ENCODE data around the gene COA3.
A peak's percentile ranks its signal among the peaks of the same experiment; 100 is the strongest.

- no peak for TF ChIP-seq RFX5 (IDR thresholded peaks at IDR 0.05; ENCODE audit: low read length)
- peak; percentile 14; the same call in 1 of the 2 replicates for TF ChIP-seq CTCF (IDR thresholded peaks at IDR 0.05)
- peak; percentile 70 for TF ChIP-seq TAF1 (IDR thresholded peaks at IDR 0.05; ENCODE audit: borderline replicate concordance, low read depth, low read length)
- TF ChIP-seq POLR2AphosphoS5 (IDR thresholded peaks at IDR 0.05; ENCODE audit: low read depth, low read length): peak; percentile 94
- peak; percentile 60; the same call in 1 of the 2 replicates for TF ChIP-seq SIN3A (IDR thresholded peaks at IDR 0.05; ENCODE audit: borderline replicate concordance, low read depth, low read length)
- no peak for TF ChIP-seq SMC3 (IDR thresholded peaks at IDR 0.05; ENCODE audit: low read depth, low read length)
- TF ChIP-seq NRF1 (IDR thresholded peaks at IDR 0.05; ENCODE audit: low read depth, low read length): peak; percentile 73
- no peak for TF ChIP-seq IRF3 (IDR thresholded peaks at IDR 0.05; ENCODE audit: low read depth, low read length)
- TF ChIP-seq FOSL2 (IDR thresholded peaks at IDR 0.05; ENCODE audit: borderline replicate concordance, low read depth): no peak
- no peak for TF ChIP-seq RCOR1 (IDR thresholded peaks at IDR 0.05; ENCODE audit: low read length)
- TF ChIP-seq EZH2phosphoT487 (IDR thresholded peaks at IDR 0.05; ENCODE audit: borderline replicate concordance, low read depth): no peak
- no peak for TF ChIP-seq NFIC (IDR thresholded peaks at IDR 0.05; ENCODE audit: borderline replicate concordance)
- TF ChIP-seq MAX (IDR thresholded peaks at IDR 0.05; ENCODE audit: low read depth): peak; percentile 99
- TF ChIP-seq MEF2A (IDR thresholded peaks at IDR 0.05; ENCODE audit: borderline replicate concordance, low read depth): no peak
These were observed 34.6 kb upstream of the COA3 start, which contains the start of gene PSME3 for GRCh38 chr17:42832934-42833766.

Measured in SK-N-SH (cell line).